GM18499 (cell line): ENCODE measurements around the gene TCERG1L.

ENCODE experiments used
- ATAC-seq: cut with Tn5 transposase; IDR thresholded peaks from one replicate; pipeline ENCODE4 v1.9.1; 2021; ENCODE audit warnings: moderate number of reproducible peaks; ENCODE audit not compliant: insufficient read depth, unreplicated experiment

TCERG1L gene

DNA sequence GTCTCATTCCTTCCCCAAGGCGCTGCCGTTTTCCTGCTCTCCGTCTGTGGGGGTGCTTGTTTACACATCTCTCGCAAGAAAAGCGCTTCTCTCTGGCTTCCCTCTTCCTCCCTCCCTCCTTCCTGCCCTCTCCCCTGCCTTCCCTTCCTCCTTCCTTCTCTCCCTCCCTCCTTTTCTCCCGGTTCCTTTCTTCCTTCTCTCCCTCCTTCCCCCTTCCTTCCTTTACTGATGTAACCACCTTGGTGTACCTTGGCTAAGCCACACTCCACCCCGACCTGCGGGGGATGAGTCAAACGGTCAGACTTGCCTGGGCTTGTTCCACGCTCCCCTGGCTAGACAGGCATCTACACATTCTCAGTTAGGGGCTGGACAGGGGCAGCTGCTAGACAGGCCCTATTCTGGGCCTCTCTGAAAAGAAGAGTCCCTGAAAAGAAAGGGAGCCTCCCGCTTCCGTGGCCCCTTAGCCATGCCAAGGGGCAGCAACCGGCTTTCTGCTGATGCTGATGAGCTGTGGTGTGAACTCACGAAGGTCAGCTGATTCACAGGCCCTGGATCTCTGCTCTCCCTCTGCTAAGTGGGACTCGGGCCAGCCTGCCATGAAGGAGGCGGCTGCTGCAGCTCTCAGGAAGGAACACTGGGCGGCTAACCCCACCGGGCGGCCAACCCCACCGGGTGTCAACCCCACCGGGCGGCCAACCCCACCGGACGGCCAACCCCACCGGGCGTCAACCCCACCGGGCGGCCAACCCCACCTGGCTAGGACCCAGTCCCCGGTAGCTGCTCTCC is 216.8 kb downstream of the TCERG1L start:
- no peak for ATAC-seq

DNA sequence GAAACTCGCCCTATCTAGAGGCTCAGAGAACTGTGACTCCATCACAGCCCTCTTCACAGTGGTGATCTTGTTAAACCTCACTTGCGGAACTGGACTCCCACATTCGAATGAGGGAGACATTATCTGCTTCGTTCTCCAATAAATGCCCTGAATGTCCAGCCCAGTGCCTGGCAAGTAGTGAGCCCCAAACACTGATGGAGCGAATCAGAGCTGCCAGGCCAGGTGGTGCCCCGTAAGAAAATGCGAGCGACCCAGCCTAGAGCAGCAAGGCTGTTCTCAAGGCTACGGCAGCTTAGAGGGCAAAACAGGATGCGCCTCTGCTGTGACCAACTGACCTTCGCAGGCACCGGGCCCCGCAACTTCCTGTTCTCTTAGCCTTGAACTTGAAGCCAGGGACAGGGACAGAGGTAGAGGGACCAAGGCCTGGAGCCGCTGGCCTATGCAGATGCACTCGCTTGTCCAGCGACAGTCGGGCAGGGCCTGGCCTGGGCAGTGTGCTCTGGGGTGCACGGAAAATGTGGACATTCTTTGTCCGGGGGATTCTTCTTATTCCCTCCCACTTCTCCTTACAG is 217.6 kb downstream of the TCERG1L start:
- ATAC-seq: no peak

DNA sequence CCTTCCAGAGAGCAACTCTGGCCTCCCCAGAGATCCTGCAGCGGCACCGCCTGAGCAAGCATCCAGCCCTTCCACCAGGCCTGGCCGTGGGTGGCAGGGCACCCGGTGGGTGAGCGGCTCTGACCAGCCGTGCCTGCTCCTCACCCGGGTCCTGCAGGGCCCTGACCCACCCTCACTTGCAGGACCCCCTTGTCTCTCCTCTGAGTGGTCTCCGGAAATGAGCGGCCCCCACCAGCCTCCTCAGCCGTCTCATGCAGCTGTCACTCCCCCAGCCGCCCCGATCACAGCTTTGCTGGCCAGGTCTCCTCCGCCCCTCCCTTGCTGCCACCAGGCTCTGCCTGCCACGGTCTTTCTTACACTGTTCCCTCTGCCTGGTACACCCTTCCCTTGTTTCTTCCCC is 218.2 kb downstream of the TCERG1L start:
- ATAC-seq: no peak

DNA sequence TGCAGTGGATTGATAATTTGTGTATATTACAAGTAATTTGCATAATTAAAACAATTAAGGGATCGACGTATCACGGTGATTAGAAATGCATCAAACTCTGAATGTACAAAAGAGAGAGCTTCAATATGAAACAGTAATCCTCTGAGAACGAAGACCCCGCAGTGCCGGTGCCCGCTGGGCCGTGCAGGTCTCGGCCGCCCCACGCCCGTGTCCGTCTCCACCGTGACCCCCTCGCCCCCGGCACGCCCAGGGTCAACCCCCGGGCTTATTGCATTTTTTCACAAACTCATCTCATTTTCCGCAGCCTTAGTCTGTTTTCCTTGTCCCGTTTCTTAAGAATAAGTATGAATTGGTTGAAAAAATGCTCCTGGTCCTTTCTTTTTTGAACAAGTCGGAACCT is 218.6 kb downstream of the TCERG1L start:
- no peak for ATAC-seq

DNA sequence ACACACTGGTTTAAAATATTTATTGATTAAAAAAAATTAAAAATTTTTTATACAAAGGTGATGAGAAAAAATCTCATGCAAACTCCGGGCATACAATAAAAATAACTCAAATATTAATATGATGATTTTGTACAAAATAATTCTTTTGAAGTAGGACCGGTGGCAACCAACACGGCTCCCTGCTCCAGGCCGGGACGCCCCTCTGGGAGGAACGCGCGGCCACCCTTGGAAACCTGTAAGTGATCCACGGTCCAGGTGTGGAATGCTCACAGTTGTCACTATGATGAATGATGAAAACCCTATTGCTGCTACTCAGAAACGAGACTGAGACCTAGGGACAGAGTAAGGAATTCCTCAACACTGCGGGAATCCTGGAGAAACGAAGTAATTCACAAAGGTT is 219.1 kb downstream of the TCERG1L start:
- no peak for ATAC-seq

DNA sequence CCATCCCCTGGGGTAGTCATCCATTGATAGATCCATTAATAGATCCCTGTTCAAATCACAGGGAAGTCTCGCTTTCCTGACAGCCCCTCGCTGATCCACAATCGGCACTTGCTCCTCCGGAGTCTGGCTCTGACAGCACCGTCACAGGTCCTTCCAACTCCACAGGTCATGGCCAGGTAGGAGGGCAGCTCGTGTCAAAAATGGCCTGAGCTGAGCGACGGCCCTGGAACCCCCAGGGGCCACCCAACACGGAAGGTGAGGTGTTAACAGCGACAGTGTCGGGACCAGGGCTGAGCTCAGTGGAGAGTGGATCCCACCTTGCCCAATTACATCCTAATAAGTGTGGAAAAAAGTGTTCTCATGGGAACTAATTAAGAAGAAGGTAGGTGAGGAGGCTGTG is 219.8 kb downstream of the TCERG1L start:
- ATAC-seq: no peak

DNA sequence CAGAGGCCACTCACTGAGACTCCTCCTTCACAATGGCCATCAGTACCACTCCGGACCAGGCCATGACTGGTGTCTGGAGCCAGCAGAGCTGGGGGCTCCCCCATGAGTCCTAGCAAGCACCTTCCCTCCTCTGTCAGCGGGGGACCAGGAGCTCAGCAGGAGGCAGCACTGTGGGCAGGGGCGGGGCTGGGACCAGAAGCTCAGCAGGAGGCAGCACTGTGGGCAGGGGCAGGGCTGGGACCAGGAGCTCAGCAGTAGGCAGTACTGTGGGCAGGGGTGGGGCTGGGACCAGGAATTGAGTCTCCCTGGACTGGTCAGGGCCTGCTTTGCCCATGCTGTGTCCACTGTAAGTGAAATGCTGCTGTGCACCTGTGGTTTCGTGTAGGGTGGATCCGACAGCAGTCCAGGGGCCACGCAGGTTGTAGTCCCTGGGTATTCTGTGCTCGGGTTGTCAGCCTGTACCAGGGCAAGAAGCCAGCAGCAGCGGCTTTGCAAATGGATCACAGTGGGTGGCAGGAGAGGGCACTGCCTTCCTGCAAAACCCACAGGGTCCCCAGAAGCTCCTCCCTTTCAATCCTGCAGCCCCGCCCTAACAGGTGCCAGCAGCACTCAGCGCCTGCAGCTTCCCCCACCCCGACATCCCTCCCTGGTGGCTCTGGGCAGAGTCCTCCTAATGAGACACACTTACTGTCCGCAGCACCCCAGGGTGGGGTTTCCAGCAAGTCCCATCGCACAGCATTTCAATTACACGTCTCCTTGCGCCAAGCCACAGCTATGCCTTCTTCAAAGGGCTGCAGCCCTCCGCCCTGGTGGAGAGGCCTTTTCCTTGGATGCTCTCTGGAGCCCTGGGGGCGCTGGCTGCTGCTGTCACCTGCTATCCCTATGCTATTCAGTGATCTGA is 220.5 kb downstream of the TCERG1L start:
- ATAC-seq: no peak

DNA sequence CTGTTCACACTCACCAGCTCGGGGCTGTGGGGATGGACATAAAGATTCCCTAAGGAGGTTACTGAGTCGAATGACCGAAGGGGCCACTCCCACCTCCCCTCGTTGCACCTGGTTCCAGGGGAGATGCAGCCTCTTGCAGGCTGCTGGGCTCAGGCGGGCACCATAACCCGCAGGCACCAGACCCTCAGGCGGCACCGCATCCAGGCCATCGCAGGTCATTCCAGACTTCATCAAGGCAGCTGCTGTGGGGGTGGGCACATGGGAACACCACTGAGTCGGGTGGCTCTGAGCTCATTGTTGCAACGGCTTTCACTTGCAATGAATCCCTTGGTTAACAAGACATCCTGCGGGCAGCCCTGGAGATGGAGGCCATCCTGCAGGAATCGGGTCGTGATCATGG is 221.7 kb downstream of the TCERG1L start:
- no peak for ATAC-seq

DNA sequence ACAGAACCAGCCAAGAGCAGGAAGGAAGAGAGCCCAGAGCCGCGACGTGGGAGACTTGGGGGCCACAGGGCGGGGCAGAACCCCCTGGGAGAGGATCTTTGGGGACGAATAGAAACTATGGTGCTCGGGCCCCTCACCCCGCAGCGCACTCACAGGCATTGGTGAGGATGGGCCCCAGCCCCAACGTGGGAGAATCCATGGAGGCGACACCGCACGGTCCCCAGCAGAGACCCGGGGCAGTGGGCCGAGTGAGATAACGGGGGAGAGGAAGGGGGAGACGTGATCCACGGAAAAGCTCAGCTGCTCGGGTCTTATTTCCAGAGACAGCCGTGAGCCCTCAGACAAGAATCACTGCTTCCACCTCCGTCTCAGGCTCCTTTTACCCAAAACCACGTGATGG is 222.4 kb downstream of the TCERG1L start:
- no peak for ATAC-seq

DNA sequence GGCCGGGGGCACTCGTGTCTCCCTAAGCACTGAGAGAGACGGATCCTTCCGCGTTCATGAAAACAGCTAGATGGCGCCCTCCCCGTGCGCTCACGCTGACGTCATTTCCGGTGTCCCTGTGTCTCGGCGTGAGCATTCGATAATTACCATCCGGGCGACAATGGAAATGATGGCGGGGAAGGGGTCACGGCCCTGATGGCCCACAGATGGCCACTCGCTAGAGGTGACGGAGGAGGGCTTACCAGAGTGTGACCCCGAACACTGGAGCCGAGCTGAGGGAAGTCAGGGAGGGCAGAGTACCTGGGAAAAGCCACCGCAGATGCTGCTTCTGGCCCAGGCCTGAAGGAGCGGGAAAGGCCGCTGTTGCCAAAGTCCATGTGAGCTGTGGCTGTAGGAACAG is 222.9 kb downstream of the TCERG1L start:
- no peak for ATAC-seq

DNA sequence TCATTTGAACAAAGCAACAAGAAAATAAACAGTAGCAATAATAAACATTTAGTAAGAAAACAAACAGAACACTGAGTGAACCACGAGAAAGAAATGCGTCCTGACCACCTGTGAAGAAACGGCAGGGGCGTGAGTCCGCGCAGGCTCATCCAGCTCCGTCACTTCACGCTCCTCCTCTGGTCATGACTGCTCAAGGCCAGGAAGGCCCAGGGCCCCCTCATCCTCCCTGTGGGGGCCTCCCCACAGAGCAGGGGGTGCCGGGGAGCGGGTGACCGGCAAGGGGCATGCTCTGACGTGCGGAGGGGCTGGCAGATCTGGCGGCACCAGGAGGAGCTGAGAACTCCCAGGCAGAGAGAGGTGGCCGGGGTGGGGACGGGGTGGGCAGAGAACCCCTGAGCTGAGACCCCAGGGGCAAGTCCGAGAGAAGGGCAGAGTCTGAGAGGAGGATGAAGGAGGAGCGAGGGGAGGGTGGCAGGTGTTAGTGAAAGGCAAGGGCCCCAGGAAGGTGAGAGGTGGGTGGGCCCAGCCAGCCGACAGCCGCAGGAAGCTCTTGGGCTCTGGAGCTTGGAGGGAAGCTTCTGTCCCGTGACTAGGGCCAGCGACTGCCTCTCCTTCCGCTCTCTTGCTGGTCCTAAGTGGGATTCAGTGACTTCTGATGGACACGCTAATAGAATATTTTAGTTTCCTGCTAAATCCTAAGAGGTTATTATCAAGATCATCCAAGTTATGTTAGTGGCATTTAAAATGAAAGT is 223.9 kb downstream of the TCERG1L start:
- ATAC-seq: no peak

DNA sequence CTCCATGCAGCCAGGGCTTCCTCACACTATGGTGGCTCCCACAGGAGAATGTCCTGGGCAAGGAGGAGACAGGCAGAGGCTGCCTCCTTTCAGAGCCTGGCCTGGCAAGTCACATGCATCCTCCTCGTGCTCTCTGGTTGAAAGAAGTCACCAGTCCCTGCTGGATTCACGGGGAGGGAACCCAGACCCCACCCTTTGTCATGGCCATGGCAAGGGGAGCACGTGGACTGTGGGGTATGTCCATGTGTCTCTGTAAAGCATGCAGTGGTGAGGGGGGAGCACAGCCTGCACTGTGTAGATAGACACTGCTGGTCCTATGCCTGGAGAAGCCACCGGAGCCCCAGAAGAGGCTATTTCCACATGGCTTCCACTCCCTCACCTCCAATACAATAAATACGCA is 225.0 kb downstream of the TCERG1L start:
- ATAC-seq: no peak

DNA sequence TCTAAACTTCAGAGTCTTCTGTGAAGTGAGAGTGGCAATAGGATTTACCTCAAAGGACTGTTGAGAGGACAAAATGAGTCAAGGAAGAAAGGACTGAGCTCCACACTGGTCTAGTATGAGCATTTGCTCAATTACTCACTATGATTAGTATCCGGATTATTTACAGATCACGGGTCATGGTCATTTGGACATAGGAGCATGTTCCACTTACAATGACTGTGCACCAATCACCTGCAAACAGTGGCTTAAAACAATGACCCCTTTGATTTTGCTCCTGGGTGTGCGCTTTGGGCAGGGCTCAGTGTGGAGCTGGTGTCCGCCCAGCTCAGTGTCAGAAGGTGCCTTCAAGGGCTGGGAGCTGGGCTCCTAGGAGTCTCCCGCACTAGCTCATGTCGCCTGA is 225.4 kb downstream of the TCERG1L start:
- ATAC-seq: no peak

DNA sequence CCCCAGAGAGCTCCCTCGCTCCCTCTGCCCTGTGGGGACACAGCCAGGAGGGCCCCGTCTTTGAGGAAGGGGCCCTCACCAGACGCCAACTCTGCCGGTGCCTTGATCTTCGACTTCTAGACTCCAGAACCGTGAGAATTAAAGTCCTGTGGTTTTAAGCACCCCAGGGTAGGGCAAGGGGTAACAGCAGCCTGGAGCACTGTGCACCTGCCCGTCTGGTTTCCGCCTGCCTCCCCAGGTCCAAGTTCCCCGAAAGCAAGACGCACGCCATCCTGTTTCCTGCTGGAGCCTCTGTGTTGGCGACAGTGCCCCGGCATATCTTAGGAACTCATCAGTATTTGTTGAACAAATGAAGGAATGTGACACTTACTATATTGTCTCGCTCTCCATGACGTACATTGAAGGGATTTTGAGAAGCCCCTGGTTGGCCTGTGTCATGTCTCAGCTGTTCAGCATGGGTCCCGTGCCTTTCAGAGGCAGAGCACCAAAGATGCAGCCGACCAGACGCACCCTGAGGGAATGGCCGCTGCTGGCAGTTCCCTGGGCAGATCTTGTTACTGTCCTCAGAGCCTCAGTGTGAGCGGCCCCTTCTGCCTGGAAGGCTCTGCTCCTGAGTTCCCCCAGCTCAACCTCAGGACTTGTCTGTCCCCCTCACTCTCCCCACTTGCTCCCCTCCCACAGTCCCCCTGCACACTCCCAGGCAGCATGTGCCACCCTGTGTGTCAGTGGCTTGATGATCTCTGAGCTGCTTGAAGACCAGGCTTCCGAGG is 226.2 kb downstream of the TCERG1L start:
- no peak for ATAC-seq

DNA sequence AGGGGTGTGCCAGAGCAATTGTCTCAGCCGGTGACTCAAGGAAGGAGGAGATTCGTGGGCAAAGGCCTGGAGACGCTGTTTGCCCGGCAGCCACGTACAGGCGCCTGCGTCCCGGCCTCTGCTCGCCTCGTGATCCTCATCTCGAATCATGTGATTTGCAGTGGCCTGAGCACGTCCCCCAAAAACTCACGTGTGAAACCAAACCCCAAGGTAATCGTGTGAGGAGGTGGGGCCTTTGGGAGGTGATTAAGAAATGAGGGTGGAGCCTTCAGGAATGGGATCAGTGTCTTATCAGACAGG is 226.8 kb downstream of the TCERG1L start:
- ATAC-seq: no peak

DNA sequence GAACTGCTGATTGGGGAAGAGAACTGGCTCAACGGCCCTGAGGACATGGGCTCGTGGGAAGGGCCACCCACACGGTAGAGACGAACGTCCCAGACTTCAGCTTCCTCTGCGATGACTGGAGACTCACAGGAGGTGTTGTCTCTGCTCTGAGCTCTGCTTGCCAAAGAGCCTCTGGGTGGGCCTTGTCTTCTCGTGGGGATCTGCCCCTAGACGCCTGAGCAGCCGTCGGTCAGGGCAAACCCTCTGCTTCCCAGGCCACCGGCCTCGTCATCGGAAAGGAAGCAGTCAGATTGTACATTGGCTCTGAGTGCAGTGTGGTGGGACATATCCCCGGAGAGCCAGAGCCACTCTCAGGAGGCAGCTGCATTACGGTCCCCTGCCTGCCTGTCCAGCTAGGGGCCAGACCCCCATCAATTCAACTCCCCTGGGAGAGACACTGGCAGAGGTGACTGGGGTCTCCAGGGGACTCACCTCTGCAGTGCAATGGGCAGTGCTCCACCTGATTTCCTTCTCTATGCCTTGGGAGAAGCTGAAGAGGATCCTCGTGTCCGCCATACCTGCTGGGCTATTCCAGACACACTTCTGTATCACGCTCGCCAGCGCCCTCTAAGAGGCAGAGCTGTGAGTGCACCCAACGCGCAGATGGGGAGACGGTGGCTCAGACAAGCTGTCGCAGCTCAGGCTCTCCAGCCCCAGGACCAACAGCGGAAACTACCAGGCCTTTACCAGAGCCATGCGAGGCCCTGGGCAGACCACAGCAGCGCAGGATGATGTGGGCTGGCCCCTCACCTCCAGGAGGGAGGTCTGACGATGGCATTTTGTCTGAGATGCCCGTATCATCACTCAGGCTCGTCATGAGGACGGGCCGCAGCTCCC is 227.4 kb downstream of the TCERG1L start:
- ATAC-seq: no peak

DNA sequence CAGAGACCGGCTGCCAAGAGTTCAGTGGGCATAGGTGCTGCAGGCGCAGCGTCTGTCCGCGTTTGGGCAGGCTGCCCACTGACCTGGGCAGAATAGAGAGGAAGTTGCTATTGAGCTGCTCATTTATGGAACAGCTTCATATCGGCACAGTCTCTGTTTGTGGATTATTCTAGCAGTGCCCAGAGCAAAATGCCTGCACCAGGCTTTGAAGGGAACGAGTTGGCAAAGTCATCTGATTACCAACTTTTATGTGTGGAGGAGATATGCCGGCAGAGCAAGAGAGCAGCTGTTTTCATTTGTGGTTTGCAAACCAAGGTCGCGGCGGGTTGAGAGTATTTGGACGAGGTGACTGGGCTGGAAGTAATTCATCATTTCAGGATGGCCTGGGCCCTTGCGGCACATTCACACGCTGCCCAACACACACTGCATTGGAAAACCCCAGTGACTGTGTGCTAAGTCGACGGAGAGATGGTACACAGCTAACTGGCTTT is 228.5 kb downstream of the TCERG1L start:
- ATAC-seq: no peak

DNA sequence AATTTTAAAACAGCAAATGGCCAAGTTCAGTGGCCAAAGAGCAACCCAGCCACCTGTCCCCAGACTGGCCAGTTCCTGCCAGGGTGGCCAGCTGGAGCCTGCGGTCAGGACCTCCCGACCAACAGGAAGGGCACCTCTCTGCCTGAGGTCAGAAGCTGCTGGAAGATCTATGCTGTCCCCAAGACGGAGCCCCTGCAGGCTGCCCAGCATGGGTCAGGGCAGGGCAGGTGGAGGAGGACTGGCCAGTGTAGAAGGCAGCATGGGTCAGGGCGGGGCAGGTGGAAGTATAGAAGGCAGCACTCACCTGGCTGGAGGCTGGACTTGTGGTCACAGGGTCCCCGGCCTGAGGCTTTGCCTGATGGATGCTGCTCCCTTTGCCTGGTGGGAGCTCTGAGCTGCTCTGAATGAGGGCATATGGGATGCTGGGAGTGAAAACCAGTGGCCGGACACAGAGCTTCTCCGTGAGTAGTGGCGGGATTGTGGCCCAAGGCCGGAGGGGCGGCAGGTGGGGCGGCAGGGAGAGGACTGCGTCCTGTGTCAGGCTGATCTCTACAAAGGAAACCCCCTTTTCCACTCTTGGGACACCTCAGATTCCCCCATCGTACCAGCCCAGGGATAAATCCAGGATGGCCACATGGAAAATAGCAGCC is 229.2 kb downstream of the TCERG1L start:
- ATAC-seq: no peak
